ENCODE results near the gene SLC1A3.
A peak's percentile ranks its signal among the peaks of the same experiment; 100 is the strongest.

The SLC1A3 gene

GRCh38 chr5:36679221-36679989, 73.0 kb downstream of the SLC1A3 start:
- no peaks in the 10 kb centered on the region for H3K27me3 ChIP-seq (replicated peaks; ENCODE audit: control insufficient read depth, insufficient read depth, low read length)
- peaks cover 8% of the 10 kb centered on the region for H3K4me1 ChIP-seq (ENCODE audit: control insufficient read depth, insufficient read depth, low read length)
- H3K4me3 ChIP-seq (ENCODE audit: low read length) = no peak overlapping the region
- DNase-seq (ENCODE audit: low read depth) = no peak
- H3K9ac ChIP-seq (ENCODE audit: low read length) = no peak overlapping the region
- H3K9me3 ChIP-seq (ENCODE audit: control insufficient read depth, low read length) = no peaks in the 10 kb centered on the region
- H3K36me3 ChIP-seq (ENCODE audit: control insufficient read depth, insufficient read depth, low read length, severe bottlenecking) = peaks cover 50% of the 10 kb centered on the region

GRCh38 chr5:36680066-36680465, 73.7 kb downstream of the SLC1A3 start:
- no peaks in the 10 kb centered on the region for H3K9me3 ChIP-seq (ENCODE audit: control insufficient read depth, low read length)
- H3K27me3 ChIP-seq (replicated peaks; ENCODE audit: control insufficient read depth, insufficient read depth, low read length) = no peaks in the 10 kb centered on the region
- no peak for DNase-seq (ENCODE audit: low read depth)
- peaks cover 46% of the 10 kb centered on the region for H3K36me3 ChIP-seq (ENCODE audit: control insufficient read depth, insufficient read depth, low read length, severe bottlenecking)
- H3K4me1 ChIP-seq (ENCODE audit: control insufficient read depth, insufficient read depth, low read length) = peaks cover 12% of the 10 kb centered on the region
- no peak overlapping the region for H3K9ac ChIP-seq (ENCODE audit: low read length)
- H3K4me3 ChIP-seq (ENCODE audit: low read length) = no peak overlapping the region

- peaks cover 16% of the 10 kb centered on the region for H3K4me1 ChIP-seq (ENCODE audit: control insufficient read depth, insufficient read depth, low read length)
- H3K27me3 ChIP-seq (replicated peaks; ENCODE audit: control insufficient read depth, insufficient read depth, low read length) = no peaks in the 10 kb centered on the region
- no peak for DNase-seq (ENCODE audit: low read depth)
- H3K9ac ChIP-seq (ENCODE audit: low read length) = no peak overlapping the region
- H3K9me3 ChIP-seq (ENCODE audit: control insufficient read depth, low read length) = no peaks in the 10 kb centered on the region
- H3K36me3 ChIP-seq (ENCODE audit: control insufficient read depth, insufficient read depth, low read length, severe bottlenecking) = peaks cover 42% of the 10 kb centered on the region
- no peak overlapping the region for H3K4me3 ChIP-seq (ENCODE audit: low read length)
Measured at GRCh38 chr5:36681711-36682110, 75.3 kb downstream of the SLC1A3 start.

- H3K4me3 ChIP-seq (ENCODE audit: low read length) = no peak overlapping the region
- no peak overlapping the region for H3K9ac ChIP-seq (ENCODE audit: low read length)
- no peaks in the 10 kb centered on the region for H3K27me3 ChIP-seq (replicated peaks; ENCODE audit: control insufficient read depth, insufficient read depth, low read length)
- H3K9me3 ChIP-seq (ENCODE audit: control insufficient read depth, low read length) = no peaks in the 10 kb centered on the region
- no peak for DNase-seq (ENCODE audit: low read depth)
- peaks cover 39% of the 10 kb centered on the region for H3K36me3 ChIP-seq (ENCODE audit: control insufficient read depth, insufficient read depth, low read length, severe bottlenecking)
- peaks cover 16% of the 10 kb centered on the region for H3K4me1 ChIP-seq (ENCODE audit: control insufficient read depth, insufficient read depth, low read length)
Measured at GRCh38 chr5:36682499-36682898, 76.1 kb downstream of the SLC1A3 start.

GRCh38 chr5:36683821-36684434, 77.5 kb downstream of the SLC1A3 start:
- peak; percentile 64 for DNase-seq (ENCODE audit: low read depth)
- Histone ChIP-seq H3K36me3 (ENCODE audit: control insufficient read depth, insufficient read depth, low read length, severe bottlenecking) (peaks cover 30% of the 10 kb centered on the region), H3K4me3 (ENCODE audit: low read length) (no peak overlapping the region), H3K4me1 (ENCODE audit: control insufficient read depth, insufficient read depth, low read length) (peaks cover 16% of the 10 kb centered on the region), H3K9me3 (ENCODE audit: control insufficient read depth, low read length) (no peaks in the 10 kb centered on the region), H3K9ac (ENCODE audit: low read length) (no peak overlapping the region), H3K27me3 (replicated peaks; ENCODE audit: control insufficient read depth, insufficient read depth, low read length) (no peaks in the 10 kb centered on the region)

DNA sequence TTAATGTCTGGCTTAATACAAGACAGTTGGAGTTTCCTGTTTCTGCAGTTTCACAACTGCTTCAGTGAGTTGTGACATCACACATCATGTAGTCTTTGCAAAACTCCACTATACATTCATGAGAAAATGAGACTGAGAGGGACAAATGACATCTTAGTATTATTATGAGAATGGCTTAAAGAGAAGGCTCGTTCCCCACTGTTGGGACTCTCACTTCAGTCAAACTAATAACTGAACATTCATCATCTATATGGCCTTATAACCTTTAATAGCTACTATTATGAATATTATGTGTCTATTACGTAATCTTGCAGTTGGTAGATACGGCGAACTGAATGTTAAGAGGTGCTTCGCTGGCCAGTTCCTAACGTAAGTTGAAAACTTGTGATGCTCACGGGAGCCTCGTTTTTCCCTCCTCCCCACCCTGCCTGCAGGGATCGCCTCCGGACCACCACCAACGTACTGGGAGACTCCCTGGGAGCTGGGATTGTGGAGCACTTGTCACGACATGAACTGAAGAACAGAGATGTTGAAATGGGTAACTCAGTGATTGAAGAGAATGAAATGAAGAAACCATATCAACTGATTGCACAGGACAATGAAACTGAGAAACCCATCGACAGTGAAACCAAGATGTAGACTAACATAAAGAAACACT, 79.4 kb downstream of the SLC1A3 start:
- no peak overlapping the region for H3K9ac ChIP-seq (ENCODE audit: low read length)
- peaks cover 20% of the 10 kb centered on the region for H3K4me1 ChIP-seq (ENCODE audit: control insufficient read depth, insufficient read depth, low read length)
- H3K36me3 ChIP-seq (ENCODE audit: control insufficient read depth, insufficient read depth, low read length, severe bottlenecking) = peaks cover 16% of the 10 kb centered on the region
- H3K4me3 ChIP-seq (ENCODE audit: low read length) = no peak overlapping the region
- H3K9me3 ChIP-seq (ENCODE audit: control insufficient read depth, low read length) = no peaks in the 10 kb centered on the region
- DNase-seq (ENCODE audit: low read depth) = peak; percentile 24
- H3K27me3 ChIP-seq (replicated peaks; ENCODE audit: control insufficient read depth, insufficient read depth, low read length) = no peaks in the 10 kb centered on the region

GRCh38 chr5:36686881-36687280, 80.5 kb downstream of the SLC1A3 start:
- Histone ChIP-seq H3K36me3 (ENCODE audit: control insufficient read depth, insufficient read depth, low read length, severe bottlenecking) (peaks cover 11% of the 10 kb centered on the region), H3K4me3 (ENCODE audit: low read length) (no peak overlapping the region), H3K9me3 (ENCODE audit: control insufficient read depth, low read length) (no peaks in the 10 kb centered on the region), H3K27me3 (replicated peaks; ENCODE audit: control insufficient read depth, insufficient read depth, low read length) (no peaks in the 10 kb centered on the region), H3K9ac (ENCODE audit: low read length) (no peak overlapping the region), H3K4me1 (ENCODE audit: control insufficient read depth, insufficient read depth, low read length) (peaks cover 32% of the 10 kb centered on the region)
- DNase-seq (ENCODE audit: low read depth) = no peak

DNA sequence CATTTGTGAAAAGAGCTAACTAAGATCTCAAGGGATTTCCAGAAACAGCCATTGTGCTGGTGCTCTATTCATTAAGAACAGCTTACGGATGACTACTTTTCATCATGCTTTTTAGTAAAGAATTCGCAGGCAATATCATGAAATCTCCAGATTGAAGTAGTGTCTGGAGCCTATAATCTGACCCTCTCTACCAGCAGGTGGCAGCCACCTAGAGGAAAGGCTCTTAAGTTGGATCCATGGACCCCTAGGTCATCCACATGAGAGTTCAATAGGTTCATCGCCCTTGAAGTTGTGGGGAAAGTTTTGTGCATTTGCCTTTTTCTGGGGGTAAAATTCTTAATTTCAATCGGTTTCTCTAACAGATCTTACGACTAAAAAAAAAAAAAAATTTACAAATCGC, 82.3 kb downstream of the SLC1A3 start:
- Histone ChIP-seq H3K9me3 (ENCODE audit: control insufficient read depth, low read length) (no peaks in the 10 kb centered on the region), H3K4me3 (ENCODE audit: low read length) (no peak overlapping the region), H3K4me1 (ENCODE audit: control insufficient read depth, insufficient read depth, low read length) (peaks cover 43% of the 10 kb centered on the region), H3K27me3 (replicated peaks; ENCODE audit: control insufficient read depth, insufficient read depth, low read length) (no peaks in the 10 kb centered on the region), H3K36me3 (ENCODE audit: control insufficient read depth, insufficient read depth, low read length, severe bottlenecking) (peaks cover 11% of the 10 kb centered on the region), H3K9ac (ENCODE audit: low read length) (no peak overlapping the region)
- no peak for DNase-seq (ENCODE audit: low read depth)

- no peak overlapping the region for H3K4me3 ChIP-seq (ENCODE audit: low read length)
- no peak for DNase-seq (ENCODE audit: low read depth)
Measured at GRCh38 chr5:36689225-36689624, 82.8 kb downstream of the SLC1A3 start.

GRCh38 chr5:36690041-36690961, 83.9 kb downstream of the SLC1A3 start:
- DNase-seq (ENCODE audit: low read depth) = peak; percentile 86
- H3K27me3 ChIP-seq (replicated peaks; ENCODE audit: control insufficient read depth, insufficient read depth, low read length) = no peaks in the 10 kb centered on the region
- H3K4me3 ChIP-seq (ENCODE audit: low read length) = peak overlapping the region; percentile 76
- peak overlapping the region; percentile 75 for H3K9ac ChIP-seq (ENCODE audit: low read length)
- peaks cover 38% of the 10 kb centered on the region for H3K4me1 ChIP-seq (ENCODE audit: control insufficient read depth, insufficient read depth, low read length)
- H3K9me3 ChIP-seq (ENCODE audit: control insufficient read depth, low read length) = no peaks in the 10 kb centered on the region
- H3K36me3 ChIP-seq (ENCODE audit: control insufficient read depth, insufficient read depth, low read length, severe bottlenecking) = peaks cover 11% of the 10 kb centered on the region

More at GRCh38 chr5:36689225-36689624, 82.8 kb downstream of the SLC1A3 start:
- H3K27me3 ChIP-seq (replicated peaks; ENCODE audit: control insufficient read depth, insufficient read depth, low read length) = no peaks in the 10 kb centered on the region
- H3K36me3 ChIP-seq (ENCODE audit: control insufficient read depth, insufficient read depth, low read length, severe bottlenecking) = peaks cover 11% of the 10 kb centered on the region
- peaks cover 41% of the 10 kb centered on the region for H3K4me1 ChIP-seq (ENCODE audit: control insufficient read depth, insufficient read depth, low read length)
- H3K9ac ChIP-seq (ENCODE audit: low read length) = no peak overlapping the region
- H3K9me3 ChIP-seq (ENCODE audit: control insufficient read depth, low read length) = no peaks in the 10 kb centered on the region
